COLO668 (cell line): ENCODE results near the gene PIGM.

Experiments
- DNase-seq: peaks from one replicate; lab custom pipeline; 2025; ENCODE audit not compliant: unreplicated experiment; lab: John Stamatoyannopoulos, UW

The PIGM gene

DNA sequence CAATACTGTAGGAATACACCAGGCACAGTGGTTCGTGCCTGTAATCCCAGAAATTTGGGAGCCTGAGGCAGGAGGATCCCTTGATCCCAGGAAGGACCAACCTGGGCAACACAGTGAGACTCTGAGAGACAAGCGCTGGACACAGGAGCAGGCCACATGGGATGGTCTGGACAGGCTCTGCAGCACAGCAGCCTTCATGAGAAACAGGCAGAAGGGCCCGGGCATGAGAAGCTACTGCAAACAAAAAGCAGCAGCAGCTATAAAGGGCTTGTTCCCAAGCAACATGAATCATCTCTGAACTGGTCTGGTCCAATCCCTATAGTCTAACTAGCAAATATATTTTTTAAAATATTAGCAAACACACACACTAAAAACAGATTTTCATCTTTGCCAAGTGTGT is 42.2 kb downstream of the PIGM start:
- DNase-seq = no peak

DNA sequence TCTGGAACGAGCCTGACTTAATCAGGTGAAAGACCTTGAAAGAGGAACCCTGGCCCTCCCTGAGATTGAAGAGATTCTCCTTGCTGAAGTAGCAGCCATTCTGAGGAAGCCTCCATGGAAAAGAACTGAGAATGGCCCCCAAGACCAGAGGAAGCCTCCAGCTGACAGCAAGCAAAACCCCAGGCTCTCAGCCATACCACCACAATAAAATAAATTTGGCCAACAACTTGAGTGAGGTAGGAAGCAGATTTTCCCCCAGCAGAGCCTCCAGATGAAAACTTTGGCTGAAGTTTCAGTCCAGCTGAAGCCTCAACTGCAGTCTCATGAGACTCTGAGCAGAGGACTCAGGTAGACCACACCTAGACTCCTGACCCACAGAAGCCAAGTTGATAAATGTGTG is 43.8 kb downstream of the PIGM start:
- no peak for DNase-seq

DNA sequence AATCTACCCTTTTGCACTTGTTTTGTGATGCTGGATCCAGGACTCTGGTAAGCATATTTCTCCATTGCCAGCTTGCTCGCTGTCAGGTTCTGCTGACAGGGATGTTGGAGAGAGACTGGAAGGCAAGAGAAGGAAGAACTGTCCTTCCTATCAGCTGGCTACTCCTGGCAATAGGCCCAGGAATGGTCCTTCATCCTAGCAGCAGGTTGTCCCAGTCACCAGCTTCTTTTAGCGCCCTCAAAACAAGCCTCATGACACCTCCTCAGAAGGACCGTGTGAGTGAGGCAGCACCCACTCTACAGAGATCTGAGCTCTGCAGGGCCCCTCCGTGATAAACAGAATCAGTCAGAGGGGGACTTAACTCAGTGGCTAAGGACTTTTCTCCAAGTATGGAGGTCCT is 44.6 kb downstream of the PIGM start:
- DNase-seq = no peak

DNA sequence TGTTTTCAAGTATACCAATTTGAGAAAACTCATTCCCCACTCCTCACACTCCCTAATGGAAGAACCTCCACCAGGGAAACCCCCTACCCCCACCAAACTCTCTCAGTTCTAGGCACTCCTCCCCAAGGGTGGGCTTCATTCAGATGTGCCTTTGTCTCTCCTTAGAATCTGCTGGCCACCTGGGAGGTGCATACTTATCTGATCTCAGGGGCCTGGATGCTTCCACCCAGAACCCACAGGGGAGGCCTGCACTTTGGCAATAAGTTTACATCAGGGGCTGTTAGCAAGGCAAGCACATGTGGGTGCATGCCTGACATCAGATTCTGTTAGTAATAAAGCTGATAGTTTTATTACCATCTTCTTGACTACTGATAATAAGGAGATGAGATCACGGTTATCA is 45.3 kb downstream of the PIGM start:
- no peak for DNase-seq

DNA sequence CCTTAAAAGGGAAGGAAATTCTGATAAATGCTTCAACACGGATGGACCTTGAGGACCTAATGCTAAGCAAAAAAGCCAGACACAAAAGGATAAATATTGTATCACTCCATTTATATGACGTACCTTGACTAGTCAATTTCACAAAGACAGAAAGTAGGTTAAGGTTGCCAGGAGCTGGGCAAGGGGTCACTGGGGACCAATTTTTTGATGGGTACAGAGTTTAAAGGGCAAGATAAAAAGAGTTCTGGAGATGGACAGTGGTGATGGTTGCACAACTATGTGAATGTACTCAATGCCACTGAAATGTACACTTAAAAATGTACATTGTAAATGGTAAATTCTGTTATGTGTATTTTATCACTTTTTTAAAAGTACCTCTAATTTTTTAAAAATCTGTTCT is 45.7 kb downstream of the PIGM start:
- DNase-seq = no peak

DNA sequence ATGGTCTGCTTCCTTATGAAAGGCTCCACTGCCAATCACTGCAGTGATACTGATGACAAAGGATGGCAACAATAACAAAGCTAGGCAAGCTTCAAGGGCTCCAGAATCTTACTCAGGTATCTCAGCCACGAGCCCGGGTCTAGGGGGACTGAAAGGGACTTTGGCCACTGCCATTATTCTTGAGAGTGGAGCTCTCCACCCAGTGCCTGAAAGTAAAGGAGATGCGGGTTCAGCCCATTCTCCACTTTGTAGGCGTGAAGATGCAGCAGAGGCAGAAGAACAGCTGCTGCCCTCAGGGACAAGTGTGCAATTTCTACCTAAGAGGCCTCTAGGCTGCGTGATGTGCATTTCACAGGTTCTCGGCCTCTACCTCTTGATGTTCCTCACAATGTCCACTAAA is 46.3 kb downstream of the PIGM start:
- no peak for DNase-seq

DNA sequence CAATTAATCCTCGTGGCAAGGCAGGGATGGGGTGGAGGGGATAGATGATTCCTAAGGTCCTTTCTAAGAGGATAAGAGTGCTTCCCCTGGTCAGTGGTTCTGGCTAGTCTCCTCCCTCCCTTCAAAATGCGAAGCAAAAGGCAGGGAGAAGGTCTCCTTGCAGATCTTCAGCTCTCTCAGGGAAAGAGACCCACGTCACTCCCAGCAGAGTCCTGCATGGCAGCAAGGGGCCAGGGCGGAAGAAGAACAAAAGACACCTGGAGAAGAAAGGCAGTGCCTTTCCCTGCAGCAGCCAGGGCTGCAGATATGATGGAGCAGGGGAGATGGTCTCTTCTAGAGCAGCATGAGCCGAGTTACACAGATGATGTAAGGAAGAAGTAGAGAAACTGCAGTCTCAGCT is 48.1 kb downstream of the PIGM start:
- no peak for DNase-seq

DNA sequence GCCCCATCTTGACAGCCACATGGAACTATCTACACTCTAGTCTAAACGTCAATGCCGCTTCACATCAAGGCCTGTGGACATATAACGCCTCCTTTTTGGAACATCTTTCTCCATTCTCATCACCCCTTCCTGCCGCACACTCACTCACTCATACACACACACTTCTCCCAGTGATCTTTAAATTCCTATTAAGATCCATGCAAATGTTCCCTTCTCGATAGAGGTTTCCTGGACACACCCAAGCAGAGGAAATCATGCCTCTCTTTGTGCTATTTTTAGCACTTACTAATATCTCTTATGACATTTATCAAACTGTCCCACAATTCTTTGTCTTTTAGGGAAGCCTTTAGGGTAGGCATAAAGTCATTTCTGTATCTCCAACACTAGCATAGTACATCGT is 49.5 kb downstream of the PIGM start:
- DNase-seq = no peak

DNA sequence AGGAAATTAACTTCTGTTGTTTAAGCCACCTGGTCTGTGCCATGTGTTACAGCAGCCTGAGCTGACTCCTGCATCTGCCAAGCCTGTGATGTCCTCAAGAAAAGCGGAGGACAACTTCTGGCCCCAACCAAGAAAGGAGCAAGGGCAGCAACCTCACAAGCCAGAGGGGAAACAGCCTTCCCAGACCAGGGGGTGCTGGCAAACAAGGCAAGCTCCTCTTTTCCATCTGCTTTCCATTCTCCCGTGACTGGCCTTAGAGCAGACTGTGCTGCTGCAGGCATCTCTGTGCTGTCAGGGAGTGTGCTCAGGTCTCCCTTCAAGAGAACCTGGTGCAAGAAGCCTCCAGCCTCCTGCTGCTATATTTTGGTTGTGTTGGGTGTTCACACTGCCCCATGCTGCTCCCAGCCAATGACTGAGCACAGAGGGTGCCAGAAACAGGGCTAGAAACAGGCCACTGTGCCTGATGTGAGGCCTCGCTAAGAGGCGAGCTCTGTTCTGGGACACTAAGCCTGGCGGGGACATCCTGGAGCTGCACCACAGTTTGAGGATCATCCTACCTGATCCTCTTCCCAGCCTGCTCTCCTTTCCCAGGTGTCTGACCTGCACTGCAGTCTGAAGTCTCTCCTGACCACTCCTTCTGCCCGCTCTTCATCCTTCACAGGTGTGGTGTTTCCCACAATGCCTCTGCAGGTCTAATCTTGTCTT is 50.3 kb downstream of the PIGM start:
- no peak for DNase-seq

DNA sequence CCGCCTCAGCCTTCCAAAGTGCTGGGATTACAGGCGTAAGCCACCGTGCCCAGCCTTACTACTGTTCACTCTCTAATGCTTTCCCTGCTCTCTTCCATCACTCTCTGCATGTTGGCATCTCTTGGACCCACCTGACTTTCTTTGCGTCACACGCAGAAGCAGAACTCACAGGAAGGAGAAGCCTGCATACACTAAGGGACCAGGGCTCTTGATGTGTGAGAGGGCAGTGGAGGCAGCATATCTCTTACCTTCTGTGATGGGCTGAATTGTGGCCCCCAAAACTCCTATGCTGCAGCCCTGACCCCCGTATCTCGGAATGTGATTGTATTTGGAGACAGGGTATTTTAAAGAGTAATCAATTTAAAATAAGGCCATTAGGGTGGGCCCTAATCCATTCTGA is 51.0 kb downstream of the PIGM start:
- DNase-seq = no peak

DNA sequence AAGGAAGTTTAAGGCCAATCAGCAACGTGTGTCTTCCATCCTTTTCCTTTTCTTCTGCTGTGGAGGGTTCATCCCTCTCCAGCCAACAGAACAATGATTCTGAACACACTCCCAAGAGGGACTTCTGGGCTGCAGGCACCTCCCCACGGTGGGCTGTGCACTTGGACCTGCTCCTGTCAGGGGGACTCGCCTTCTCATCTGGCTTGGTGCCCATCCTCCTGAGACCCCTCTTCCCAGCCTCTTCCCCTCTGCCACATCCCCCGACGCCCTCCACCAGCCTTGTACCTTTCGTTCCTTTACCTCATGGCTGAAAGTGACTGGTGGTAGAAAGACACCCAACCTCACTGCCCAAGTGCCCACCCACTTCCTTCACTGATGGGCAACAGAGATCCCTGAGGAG is 51.7 kb downstream of the PIGM start:
- no peak for DNase-seq

DNA sequence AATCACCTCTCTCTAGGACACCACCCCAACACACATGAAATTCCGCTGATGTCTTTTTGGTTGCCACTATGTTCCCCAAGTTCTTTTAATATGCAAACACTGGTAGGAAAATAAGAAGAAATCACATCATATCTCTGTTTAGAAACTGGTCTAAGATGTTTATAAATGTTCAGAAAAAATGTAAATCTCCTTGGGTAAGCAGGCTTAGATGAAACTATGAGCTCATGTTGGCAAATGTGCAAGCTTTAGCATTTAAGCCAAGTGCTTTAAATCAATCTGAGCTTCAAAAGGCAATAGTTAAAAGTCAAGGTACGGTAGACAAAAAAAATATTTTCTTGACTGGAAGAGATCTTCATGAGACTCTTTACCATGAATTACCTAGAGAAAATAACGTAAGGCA is 52.5 kb downstream of the PIGM start:
- DNase-seq = no peak

DNA sequence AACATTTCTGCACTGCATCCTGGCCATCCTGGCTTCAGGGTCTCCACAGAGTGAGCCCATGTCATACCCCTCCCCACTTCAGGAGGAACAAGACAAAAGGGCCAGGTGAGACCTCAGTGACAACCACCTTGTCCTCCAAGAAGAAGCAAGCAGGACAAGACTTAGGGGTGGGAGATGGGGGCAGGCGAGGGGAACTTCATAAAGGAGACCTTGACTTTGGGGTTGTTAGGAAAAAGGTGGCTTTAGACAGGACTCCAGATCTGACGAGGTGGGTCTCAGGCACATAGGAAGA is 53.7 kb downstream of the PIGM start:
- DNase-seq = no peak

DNA sequence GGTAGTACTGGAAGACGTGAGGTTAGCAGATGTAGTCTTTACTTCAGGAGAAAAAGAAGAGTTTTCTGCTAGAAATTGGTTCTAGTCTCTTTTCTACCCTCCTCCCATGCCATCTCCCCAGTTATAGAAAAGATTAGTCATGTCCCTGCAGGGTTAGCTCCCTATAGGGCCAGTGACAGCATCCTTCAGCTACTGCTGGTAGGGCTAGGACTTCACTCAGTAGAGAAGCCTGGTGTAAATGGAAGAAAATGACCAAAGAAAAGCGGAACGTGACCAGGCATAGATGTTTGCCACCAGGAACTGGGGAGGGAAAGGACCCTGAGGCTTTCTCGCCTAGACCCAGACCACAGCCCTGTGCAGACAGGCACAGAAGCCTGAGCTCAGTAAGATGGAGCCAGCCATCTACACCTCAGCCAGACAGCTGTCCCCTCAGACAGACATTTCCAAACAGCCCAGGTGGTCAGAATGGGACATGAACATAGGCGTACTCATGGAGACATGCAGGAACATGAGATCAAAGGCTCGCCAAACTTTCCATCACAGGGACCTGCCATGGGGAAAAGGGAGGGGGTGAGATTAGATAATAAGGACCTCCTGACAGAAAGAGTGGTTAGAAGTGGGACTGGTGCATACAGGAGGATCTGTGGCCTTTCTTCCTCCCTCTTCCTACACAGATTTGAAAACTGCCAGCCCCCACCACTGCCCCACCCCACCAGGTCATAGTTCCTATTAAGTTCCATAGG is 54.3 kb downstream of the PIGM start:
- DNase-seq = no peak
